Activated naive CD8-positive, alpha-beta T cell treated with anti-CD3 and anti-CD28 coated beads, Interleukin-2, amount 50 U/mL, for 16 hours (primary cell): ENCODE data around the gene SORCS2.

ENCODE experiments used
- DNase-seq: peaks from one replicate; pipeline ENCODE4 v3.0.0-alpha.2; 2020; ENCODE audit warnings: low read depth, low spot score

Gene SORCS2

GRCh38 chr4:7325541-7325940, 133.2 kb downstream of the SORCS2 start:
- DNase-seq = no peak

- no peak for DNase-seq
Measured at GRCh38 chr4:7326306-7326692, 134.0 kb downstream of the SORCS2 start.

- no peak for DNase-seq
Measured at GRCh38 chr4:7326693-7327340, 134.5 kb downstream of the SORCS2 start.

GRCh38 chr4:7327341-7327885, 135.1 kb downstream of the SORCS2 start:
- no peak for DNase-seq

GRCh38 chr4:7328162-7328912, 136.0 kb downstream of the SORCS2 start:
- no peak for DNase-seq

GRCh38 chr4:7328913-7329638, 136.7 kb downstream of the SORCS2 start:
- DNase-seq = no peak

- DNase-seq = no peak
Measured at GRCh38 chr4:7330031-7330596, 137.8 kb downstream of the SORCS2 start.

- DNase-seq = no peak
Measured at GRCh38 chr4:7330811-7331681, 138.7 kb downstream of the SORCS2 start.

- DNase-seq = no peak
Measured at GRCh38 chr4:7331682-7332000, 139.3 kb downstream of the SORCS2 start.

- DNase-seq = no peak
Measured at GRCh38 chr4:7332216-7333023, 140.1 kb downstream of the SORCS2 start.

- no peak for DNase-seq
Measured at GRCh38 chr4:7333024-7333780, 140.9 kb downstream of the SORCS2 start.

GRCh38 chr4:7333801-7334421, 141.6 kb downstream of the SORCS2 start:
- no peak for DNase-seq

GRCh38 chr4:7334521-7335275, 142.4 kb downstream of the SORCS2 start:
- DNase-seq = no peak

- no peak for DNase-seq
Measured at GRCh38 chr4:7335344-7336066, 143.2 kb downstream of the SORCS2 start.

- no peak for DNase-seq
Measured at GRCh38 chr4:7336067-7336569, 143.8 kb downstream of the SORCS2 start.

GRCh38 chr4:7336732-7337131, 144.4 kb downstream of the SORCS2 start:
- no peak for DNase-seq

- no peak for DNase-seq
Measured at GRCh38 chr4:7337196-7338058, 145.1 kb downstream of the SORCS2 start.
